HepG2 (cell line): ENCODE data around the gene RCOR1. TPM values are rescaled to one million over a fixed set of nuclear protein-coding genes. Genes with fewer than 3 reads are reported as not detected.
A peak's percentile ranks its signal among the peaks of the same experiment; 100 is the strongest.

Experiments
- CENPBD1 ChIP-seq: sonication (generic); formaldehyde crosslinking; IDR thresholded peaks from 2 replicates; pipeline ENCODE4 v1.8.0; 2022; ENCODE audit warnings: missing genetic modification reagents, low read depth, mild to moderate bottlenecking, borderline replicate concordance
- EZH2 ChIP-seq: conservative IDR thresholded peaks from 2 replicates; pipeline ENCODE4 v1.6.1; 2012; ENCODE audit warnings: mild to moderate bottlenecking, low read depth, low read length, moderate library complexity
- HNF1B ChIP-seq: sonication (generic); formaldehyde crosslinking; IDR thresholded peaks from 2 replicates; pipeline ENCODE4 v1.5.1; 2020; ENCODE audit warnings: mild to moderate bottlenecking, moderate library complexity, missing genetic modification reagents
- MEIS2 ChIP-seq: sonication (generic); formaldehyde crosslinking; IDR thresholded peaks from 2 replicates; pipeline ENCODE4 v1.9.0; 2021; ENCODE audit warnings: mild to moderate bottlenecking, missing genetic modification reagents
- MIXL1 ChIP-seq: IDR thresholded peaks from 2 replicates; pipeline ENCODE4 v1.6.1; 2016
- NBN ChIP-seq: fragments of 450-650 bp; conservative IDR thresholded peaks from 2 replicates; pipeline ENCODE4 v1.6.1; 2017
- NCOA5 ChIP-seq: sonication (generic); formaldehyde crosslinking; IDR thresholded peaks from 2 replicates; pipeline ENCODE4 v1.4.0; 2020; ENCODE audit warnings: missing genetic modification reagents
- NFKBIZ ChIP-seq: IDR thresholded peaks from 2 replicates; pipeline ENCODE4 v1.6.1; 2018; ENCODE audit warnings: missing genetic modification reagents, missing compliant biosample characterization
- NR3C1 ChIP-seq: sonication (generic); formaldehyde crosslinking; IDR thresholded peaks from 2 replicates; pipeline ENCODE4 v1.4.0; 2020; ENCODE audit warnings: missing genetic modification reagents
- RELA ChIP-seq: sonication (generic); formaldehyde crosslinking; IDR thresholded peaks from 2 replicates; pipeline ENCODE4 v1.4.0; 2020; ENCODE audit warnings: missing genetic modification reagents
- SP4 ChIP-seq: sonication (generic); formaldehyde crosslinking; IDR thresholded peaks from 2 replicates; pipeline ENCODE4 v1.8.1; 2023; ENCODE audit warnings: mild to moderate bottlenecking, missing genetic modification reagents
- ZFAT ChIP-seq: sonication (generic); formaldehyde crosslinking; conservative IDR thresholded peaks from 2 replicates; pipeline ENCODE4 v1.8.1; 2023; ENCODE audit warnings: missing genetic modification reagents, inconsistent platforms
- ZMAT3 ChIP-seq: sonication (generic); formaldehyde crosslinking; conservative IDR thresholded peaks from 2 replicates; pipeline ENCODE4 v1.7.0; 2021; ENCODE audit warnings: missing genetic modification reagents
- ZMYM2 ChIP-seq: sonication (generic); formaldehyde crosslinking; IDR thresholded peaks from 2 replicates; pipeline ENCODE4 v1.8.0; 2022; ENCODE audit warnings: mild to moderate bottlenecking, missing genetic modification reagents
- ZNF142 ChIP-seq: sonication (generic); formaldehyde crosslinking; IDR thresholded peaks from 2 replicates; pipeline ENCODE4 v1.4.0; 2020; ENCODE audit warnings: missing genetic modification reagents
- ZNF230 ChIP-seq: sonication (generic); formaldehyde crosslinking; IDR thresholded peaks from 2 replicates; pipeline ENCODE4 v1.4.0; 2020; ENCODE audit warnings: mild to moderate bottlenecking, missing genetic modification reagents
- ZNF335 ChIP-seq: sonication (generic); formaldehyde crosslinking; IDR thresholded peaks from 2 replicates; pipeline ENCODE4 v1.4.0; 2020; ENCODE audit warnings: missing genetic modification reagents
- ZNF703 ChIP-seq: sonication (generic); formaldehyde crosslinking; IDR thresholded peaks from 2 replicates; pipeline ENCODE4 v1.5.1; 2020; ENCODE audit warnings: missing genetic modification reagents, mild to moderate bottlenecking, moderate library complexity, borderline replicate concordance
- ZNF784 ChIP-seq: sonication (generic); formaldehyde crosslinking; IDR thresholded peaks from 2 replicates; pipeline ENCODE4 v1.5.1; 2020; ENCODE audit warnings: missing genetic modification reagents, mild to moderate bottlenecking, borderline replicate concordance
- ZNF841 ChIP-seq: sonication (generic); formaldehyde crosslinking; IDR thresholded peaks from 2 replicates; pipeline ENCODE4 v1.8.1; 2023; ENCODE audit warnings: missing genetic modification reagents, borderline replicate concordance
- ZSCAN25 ChIP-seq: sonication (generic); formaldehyde crosslinking; IDR thresholded peaks from 2 replicates; pipeline ENCODE4 v1.8.0; 2022; ENCODE audit warnings: mild to moderate bottlenecking, missing genetic modification reagents
- ZZZ3 ChIP-seq: sonication (generic); formaldehyde crosslinking; IDR thresholded peaks from 2 replicates; pipeline ENCODE4 v1.4.0; 2020; ENCODE audit warnings: missing genetic modification reagents, mild to moderate bottlenecking, borderline replicate concordance
- polyA plus RNA-seq, 8 experiments: library from polyadenylated mRNA; depleted of rRNA in 3 of 8; stranded (reverse) in 7 of 8; unstranded in 1 of 8; fragments of >200 nt; fragmentation: Illumina TruSeq in 4 of 8; extraction: Trizol in 4 of 8; gene quantifications; 2 replicates each; pipeline versions ENCODE4 v1.2.1 to v1.2.3, GENCODE V29; 2011 to 2016; ENCODE audit warnings: low read depth in 4 of 8, missing spikeins in 1 of 8, mixed read lengths in 1 of 8; ENCODE audit not compliant: insufficient read depth in 1 of 8
- total RNA-seq, 5 experiments: library from RNA; depleted of rRNA; stranded (reverse); fragments of >200 nt; fragmentation: Illumina TruSeq; extraction: Trizol; gene quantifications; 2 replicates each; pipeline ENCODE4 v1.2.3, GENCODE V29; 2016; ENCODE audit warnings: low read depth in 1 of 5

RCOR1 gene
- total and polyA plus RNA-seq, 2 of the 13 experiments (the other 11 are each of a cell fraction or from before 2014, with no cell fraction given): 10.2 to 11.1 TPM

GRCh38 chr14:102584871-102585869, 7.3 kb upstream of the RCOR1 start (continued):
- TF ChIP-seq ZNF142: no peak
- TF ChIP-seq ZNF335 (CRISPR knock-in tag): no peak
- no peak for TF ChIP-seq ZZZ3
- TF ChIP-seq RELA: no peak
- peak; percentile 61; the same call in 1 of the 2 replicates for TF ChIP-seq ZMAT3 (CRISPR knock-in tag)
- no peak for TF ChIP-seq MIXL1 (CRISPR knock-in tag)
- TF ChIP-seq CENPBD1 (CRISPR knock-in tag): no peak
- no peak for TF ChIP-seq NBN
- no peak for TF ChIP-seq SP4 (CRISPR knock-in tag)
- no peak for TF ChIP-seq ZNF784 (CRISPR knock-in tag)
- no peak for TF ChIP-seq NCOA5 (CRISPR knock-in tag)
- 0 out of 2 replicates have a peak, but pooled peaks have one; percentile 46 for TF ChIP-seq HNF1B (CRISPR knock-in tag)
- TF ChIP-seq EZH2: no peak
- no peak for TF ChIP-seq NFKBIZ (CRISPR knock-in tag)
- no peak for TF ChIP-seq MEIS2 (CRISPR knock-in tag)
- no peak for TF ChIP-seq ZSCAN25 (CRISPR knock-in tag)
- TF ChIP-seq ZMYM2: peak; percentile 55; the same call in 1 of the 2 replicates
- TF ChIP-seq NR3C1: no peak
- TF ChIP-seq ZNF841: no peak
- TF ChIP-seq ZNF703: no peak
- TF ChIP-seq ZFAT (CRISPR knock-in tag): no peak
- TF ChIP-seq ZNF230 (CRISPR knock-in tag): no peak
